ENCODE results near the gene PHYHD1.

GRCh38 chr9:128909859-128910258, 10.9 kb upstream of the PHYHD1 start:
- TF ChIP-seq EP300 (IDR thresholded peaks at IDR 0.05; ENCODE audit: low read depth in 2 of 2, low read length in 2 of 2) = no peak
- no peak for TF ChIP-seq EP300 (CRISPR knock-in tag; IDR thresholded peaks at IDR 0.05; ENCODE audit: borderline replicate concordance)
- TF ChIP-seq EZH2 (conservative IDR thresholded peaks at IDR 0.05; ENCODE audit: low read depth, low read length) = no peak
- TF ChIP-seq CHD4 (IDR thresholded peaks at IDR 0.05; ENCODE audit: borderline replicate concordance, low read length) = no peak
- TF ChIP-seq SETDB1 (CRISPR knock-in tag; IDR thresholded peaks at IDR 0.05; ENCODE audit: borderline replicate concordance) = no peak
- TF ChIP-seq CTCF (CRISPR knock-in tag; IDR thresholded peaks at IDR 0.05) = no peak
- no peak for TF ChIP-seq ZNF512B (CRISPR knock-in tag; IDR thresholded peaks at IDR 0.05; ENCODE audit: borderline replicate concordance)
- no peak for TF ChIP-seq SKI (IDR thresholded peaks at IDR 0.05; ENCODE audit: partially characterized antibody)
